H1 (cell line): ENCODE data around the gene PDE9A. TPM values are rescaled to one million over a fixed set of nuclear protein-coding genes. Genes with fewer than 3 reads are reported as not detected.

Source experiments
- CTCF ChIA-PET: fragments of 300-600 bp; sonication (Branson Sonifier 250); formaldehyde crosslinking; loops from one replicate; lab custom pipeline; 2021; ENCODE audit not compliant: partially characterized antibody; lab: Charles Lee
- POLR2A ChIA-PET: fragments of 300-600 bp; sonication (Branson Sonifier 250); formaldehyde crosslinking; loops from one replicate; lab custom pipeline; 2021; ENCODE audit warnings: inconsistent platforms; ENCODE audit not compliant: partially characterized antibody; lab: Charles Lee
- DNase-seq, 2 experiments: peaks; one replicate each; pipeline versions ENCODE4 v3.0.0 to v3.0.0-alpha.2; 2010 to 2022; ENCODE audit warnings: low spot score in 2 of 2, low read depth in 1 of 2, mixed read lengths in 1 of 2
- FAIRE-seq: peaks from 2 replicates; lab custom pipeline; 2011; peaks lifted over from hg19 to GRCh38; lab: Jason Lieb, UNC
- H2AFZ ChIP-seq: 2 replicates; pipeline ENCODE4 v1.8.1; 2012; ENCODE audit warnings: low read length, inconsistent platforms
- H2AK5ac ChIP-seq: 2 replicates; pipeline ENCODE4 v1.6.1; 2013; ENCODE audit warnings: low read depth, low read length
- H2BK120ac ChIP-seq: replicated peaks from 2 replicates; pipeline ENCODE3; 2013; ENCODE audit warnings: low read depth, low read length, inconsistent platforms
- H2BK12ac ChIP-seq: 2 replicates; pipeline ENCODE4 v1.6.1; 2013; ENCODE audit warnings: low read depth, low read length
- H2BK15ac ChIP-seq: 2 replicates; pipeline ENCODE4 v1.6.1; 2013; ENCODE audit warnings: low read length
- H2BK20ac ChIP-seq: 2 replicates; pipeline ENCODE4 v1.6.1; 2013; ENCODE audit warnings: low read length
- H2BK5ac ChIP-seq: 2 replicates; pipeline ENCODE4 v1.6.1; 2013; ENCODE audit warnings: low read depth, low read length
- H3K14ac ChIP-seq: 2 replicates; pipeline ENCODE4 v1.6.1; 2013; ENCODE audit warnings: inconsistent platforms; ENCODE audit not compliant: insufficient read length
- H3K18ac ChIP-seq: 2 replicates; pipeline ENCODE4 v1.6.1; 2013; ENCODE audit warnings: low read length; ENCODE audit errors: extremely low read depth
- H3K23ac ChIP-seq: 2 replicates; pipeline ENCODE4 v1.6.1; 2013; ENCODE audit warnings: inconsistent platforms; ENCODE audit not compliant: insufficient read length
- H3K23me2 ChIP-seq: 2 replicates; pipeline ENCODE4 v1.6.1; 2013; ENCODE audit warnings: low read depth, low read length
- H3K27ac ChIP-seq: 2 replicates; pipeline ENCODE4 v1.6.1; 2011; ENCODE audit warnings: low read depth, low read length, inconsistent platforms
- H3K27me3 ChIP-seq, 4 experiments: replicated peaks in 1 of 4; 1 replicate in 1 of 4; 2 replicates in 3 of 4; pipeline versions ENCODE4 v1.6.1 to v1.8.1; 2011 to 2013; ENCODE audit warnings: low read length in 3 of 4, mild to moderate bottlenecking in 3 of 4, inconsistent platforms in 2 of 4, mixed read lengths in 2 of 4, moderate library complexity in 1 of 4; ENCODE audit not compliant: control insufficient read depth in 3 of 4, insufficient read depth in 3 of 4; ENCODE audit errors: extremely low read depth in 1 of 4
- H3K36me3 ChIP-seq, 4 experiments: 2 replicates each; pipeline versions ENCODE4 v1.6.1 to v1.8.1; 2011 to 2013; ENCODE audit warnings: mild to moderate bottlenecking in 4 of 4, low read length in 3 of 4, moderate library complexity in 2 of 4, control low read depth in 1 of 4, inconsistent platforms in 1 of 4; ENCODE audit not compliant: insufficient read depth in 4 of 4, control insufficient read depth in 2 of 4
- H3K4ac ChIP-seq: replicated peaks from 2 replicates; pipeline ENCODE3; 2013; ENCODE audit warnings: low read length, low read depth, mixed read lengths, inconsistent platforms; ENCODE audit not compliant: insufficient read length
- H3K4me1 ChIP-seq, 4 experiments: replicated peaks in 1 of 4; 1 replicate in 1 of 4; 2 replicates in 3 of 4; pipeline versions ENCODE4 v1.6.1 to v1.8.1; 2011 to 2013; ENCODE audit warnings: low read length in 3 of 4, inconsistent platforms in 2 of 4, mixed read lengths in 1 of 4; ENCODE audit not compliant: insufficient read depth in 4 of 4, control insufficient read depth in 3 of 4
- H3K4me2 ChIP-seq, 2 experiments: 2 replicates each; pipeline versions ENCODE4 v1.6.1 to v1.8.1; 2011 to 2013; ENCODE audit warnings: low read depth in 2 of 2, low read length in 2 of 2, control low read depth in 1 of 2, inconsistent platforms in 1 of 2, mild to moderate bottlenecking in 1 of 2; ENCODE audit not compliant: insufficient read depth in 1 of 2
- H3K4me3 ChIP-seq, 4 experiments: fragments of 200-600, 300-600 bp in 1 of 4; sonication (generic), shearing (Covaris generic), sonication (Bioruptor Twin) in 1 of 4; 2 replicates each; pipeline versions ENCODE4 v1.5.1 to v1.8.1; 2011 to 2016; ENCODE audit warnings: low read length in 4 of 4, low read depth in 3 of 4, control low read depth in 2 of 4, inconsistent platforms in 2 of 4, mild to moderate bottlenecking in 2 of 4, mixed read lengths in 1 of 4, moderate library complexity in 1 of 4; ENCODE audit not compliant: insufficient read depth in 2 of 4; ENCODE audit errors: extremely low read depth in 1 of 4
- H3K56ac ChIP-seq: replicated peaks from 2 replicates; pipeline ENCODE3; 2013; ENCODE audit warnings: low read depth, mild to moderate bottlenecking, mixed read lengths, low read length, inconsistent platforms; ENCODE audit not compliant: insufficient read length
- H3K79me1 ChIP-seq: 2 replicates; pipeline ENCODE4 v1.6.1; 2013; ENCODE audit warnings: low read depth, low read length, control low read depth
- H3K79me2 ChIP-seq, 2 experiments: 2 replicates each; pipeline versions ENCODE4 v1.6.1 to v1.8.1; 2012 to 2013; ENCODE audit warnings: low read length in 2 of 2, mild to moderate bottlenecking in 2 of 2, inconsistent platforms in 1 of 2; ENCODE audit not compliant: insufficient read depth in 2 of 2, control insufficient read depth in 1 of 2
- H3K9ac ChIP-seq, 4 experiments: replicated peaks in 1 of 4; 1 replicate in 1 of 4; 2 replicates in 3 of 4; pipeline versions ENCODE4 v1.6.1 to v1.8.1; 2011 to 2013; ENCODE audit warnings: low read depth in 3 of 4, low read length in 3 of 4, control low read depth in 2 of 4, mild to moderate bottlenecking in 2 of 4, moderate library complexity in 2 of 4, inconsistent platforms in 1 of 4; ENCODE audit errors: extremely low read depth in 1 of 4
- H3K9me3 ChIP-seq, 2 experiments: 2 replicates each; pipeline versions ENCODE4 v1.6.1 to v1.8.1; 2012 to 2013; ENCODE audit warnings: mild to moderate bottlenecking in 2 of 2, moderate library complexity in 2 of 2, control low read depth in 1 of 2, inconsistent platforms in 1 of 2, low read depth in 1 of 2, low read length in 1 of 2, mixed read lengths in 1 of 2; ENCODE audit not compliant: insufficient read depth in 2 of 2
- H4K20me1 ChIP-seq, 2 experiments: replicated peaks in 1 of 2; 2 replicates each; pipeline versions ENCODE3 to v1.8.1; 2011 to 2013; ENCODE audit warnings: inconsistent platforms in 2 of 2, low read length in 2 of 2, mild to moderate bottlenecking in 1 of 2; ENCODE audit not compliant: insufficient read depth in 2 of 2, control insufficient read depth in 1 of 2
- H4K5ac ChIP-seq: 2 replicates; pipeline ENCODE4 v1.6.1; 2013; ENCODE audit warnings: low read length, low read depth, mixed read lengths, inconsistent platforms; ENCODE audit not compliant: insufficient read length
- H4K8ac ChIP-seq: 2 replicates; pipeline ENCODE4 v1.8.0; 2013; ENCODE audit warnings: mild to moderate bottlenecking, moderate library complexity, low read length, inconsistent platforms; ENCODE audit not compliant: insufficient read depth; ENCODE audit errors: extremely low read depth
- H4K91ac ChIP-seq: replicated peaks from 2 replicates; pipeline ENCODE3; 2013; ENCODE audit warnings: low read length, mixed read lengths, inconsistent platforms; ENCODE audit not compliant: insufficient read length
- ATF3 ChIP-seq: IDR thresholded peaks from 2 replicates; pipeline ENCODE4 v1.6.1; 2011; ENCODE audit warnings: low read depth, mild to moderate bottlenecking, low read length; ENCODE audit not compliant: insufficient read depth
- CBX8 ChIP-seq: fragments of 300-800, 300-1000 bp; sonication (generic); IDR thresholded peaks from 2 replicates; pipeline ENCODE4 v1.7.1; 2016; ENCODE audit warnings: low read depth, low read length, borderline replicate concordance
- CHD2 ChIP-seq: IDR thresholded peaks from 2 replicates; pipeline ENCODE4 v1.6.1; 2012; ENCODE audit warnings: low read length, improper control_type of control experiment
- GABPA ChIP-seq: IDR thresholded peaks from 2 replicates; pipeline ENCODE4 v1.6.1; 2011; ENCODE audit warnings: mild to moderate bottlenecking, low read length, moderate library complexity, borderline replicate concordance; ENCODE audit not compliant: insufficient read depth
- KDM1A ChIP-seq: fragments of 200-600, 300-600 bp; sonication (generic); IDR thresholded peaks from 2 replicates; pipeline ENCODE4 v1.7.1; 2016; ENCODE audit warnings: mild to moderate bottlenecking, low read length, borderline replicate concordance
- KDM4A ChIP-seq: IDR thresholded peaks from one replicate; pipeline ENCODE4 v1.7.1; 2012; ENCODE audit warnings: low read depth, mild to moderate bottlenecking, moderate library complexity, low read length, inconsistent platforms; ENCODE audit not compliant: severe bottlenecking
- NANOG ChIP-seq: IDR thresholded peaks from 2 replicates; pipeline ENCODE4 v1.6.1; 2011; ENCODE audit warnings: low read length, low read depth, mild to moderate bottlenecking, inconsistent platforms; ENCODE audit not compliant: insufficient read depth, poor library complexity, severe bottlenecking
- SIX5 ChIP-seq: IDR thresholded peaks from 2 replicates; pipeline ENCODE4 v1.6.1; 2011; ENCODE audit warnings: mild to moderate bottlenecking, low read depth, low read length
- SP1 ChIP-seq: IDR thresholded peaks from 2 replicates; pipeline ENCODE4 v1.6.1; 2011; ENCODE audit warnings: low read depth, low read length
- SP2 ChIP-seq: IDR thresholded peaks from 2 replicates; pipeline ENCODE4 v1.6.1; 2012; ENCODE audit warnings: mild to moderate bottlenecking, low read length, inconsistent platforms
- SRF ChIP-seq: IDR thresholded peaks from 2 replicates; pipeline ENCODE4 v1.6.1; 2011; ENCODE audit warnings: mild to moderate bottlenecking, low read depth, low read length, moderate library complexity
- TAF1 ChIP-seq: IDR thresholded peaks from 2 replicates; pipeline ENCODE4 v1.6.1; 2011; ENCODE audit warnings: mild to moderate bottlenecking, low read depth, low read length
- YY1 ChIP-seq: IDR thresholded peaks from 2 replicates; pipeline ENCODE4 v1.6.1; 2011; ENCODE audit warnings: low read depth, mild to moderate bottlenecking, low read length
- WGBS, 2 experiments: shearing (Covaris generic) in 1 of 2; methylation state at CpG; one replicate each; pipeline versions ENCODE4 v1.1.6 to v1.1.7; 2013 to 2015; ENCODE audit warnings: low lambda C conversion rate in 2 of 2, mixed read lengths in 2 of 2, inconsistent platforms in 1 of 2, low coverage in 1 of 2, missing lambda C conversion rate in 1 of 2; ENCODE audit not compliant: insufficient replicate concordance in 2 of 2, insufficient coverage in 1 of 2, insufficient read length in 1 of 2; ENCODE audit errors: extremely low coverage in 1 of 2, missing lambda C conversion rate in 1 of 2; 5-methylcytosine and 5-hydroxymethylcytosine counted together
- polyA plus RNA-seq, 7 experiments: library from polyadenylated mRNA; depleted of rRNA in 3 of 7; stranded (reverse) in 5 of 7; unstranded in 2 of 7; fragments of >200 nt in 5 of 7; fragments of 200-250 nt in 2 of 7; gene quantifications; 1 replicate in 5 of 7; 2 replicates in 1 of 7; 4 replicates in 1 of 7; pipeline versions ENCODE4 v1.2.1 to v1.2.3, GENCODE V29; 2011 to 2013; ENCODE audit warnings: missing spikeins in 2 of 7, mixed read lengths in 2 of 7
- total RNA-seq: library from RNA; stranded (reverse); fragmentation: NEBNext Ultra II Directional; extraction: Animal tissue kit (Norgen Biotek cat#: 25700); gene quantifications from 2 replicates; pipeline ENCODE4 v1.2.1, GENCODE V29; 2021

Gene PDE9A
- total and polyA plus RNA-seq, 2 of the 8 experiments (the other 6 are each of a cell fraction or from before 2014, with no cell fraction given) = 39.2 to 45.9 TPM

GRCh38 chr21:42764443-42764760 is 111.0 kb downstream of the PDE9A start:
- H3K79me2 ChIP-seq = no peaks in the 10 kb centered on the region
- no peak overlapping the region for H3K18ac ChIP-seq
- H2BK5ac ChIP-seq = no peak overlapping the region
- H3K27me3 ChIP-seq = no peaks in the 10 kb centered on the region
- H3K56ac ChIP-seq = no peak overlapping the region
- H4K5ac ChIP-seq = no peak overlapping the region
- no peak overlapping the region for H2BK20ac ChIP-seq
- no peak overlapping the region for H3K4me2 ChIP-seq
- DNase-seq (no peak), FAIRE-seq (no peak)
- 0 out of 2 replicates have a peak, but pooled peaks cover 4% of the 10 kb centered on the region for H3K79me1 ChIP-seq
- H3K9ac ChIP-seq = no peak overlapping the region
- no peaks in the 10 kb centered on the region for H3K9me3 ChIP-seq
- no peaks in the 10 kb centered on the region for H3K4me1 ChIP-seq
- H3K36me3 ChIP-seq = peaks cover 28 to 53% (median 45%) of the 10 kb centered on the region in 4 experiments; a peak in 7 of 8 replicates
- H4K20me1 ChIP-seq = peaks cover 0 to 7% of the 10 kb centered on the region in 2 experiments
- CTCF ChIA-PET = interaction anchor here (0.6 to 0.8 kb wide), 2 partner anchors 171 to 1143 kb away, joined by 3 to 4 read pairs; no protein-coding TSS in a partner anchor
- TF ChIP-seq SP2 = no peak
- no peak for TF ChIP-seq GABPA
- no peak for TF ChIP-seq KDM1A
- no peak for TF ChIP-seq CHD2
- TF ChIP-seq SIX5 = no peak
- no peak for TF ChIP-seq TAF1
- TF ChIP-seq YY1 = no peak
- TF ChIP-seq NANOG = no peak
- TF ChIP-seq CBX8 = no peak
- TF ChIP-seq SRF = no peak
- TF ChIP-seq SP1 = no peak
- no peak for TF ChIP-seq KDM4A
- no peak for TF ChIP-seq ATF3
- no peak overlapping the region for H2BK15ac ChIP-seq
- no peak overlapping the region for H3K27ac ChIP-seq
- H3K23ac ChIP-seq = no peak overlapping the region
- no peak overlapping the region for H3K4ac ChIP-seq
- H2AK5ac ChIP-seq = no peak overlapping the region
- no peak overlapping the region for H2BK12ac ChIP-seq
- H4K91ac ChIP-seq = no peak overlapping the region
- H2BK120ac ChIP-seq = no peak overlapping the region
- H3K23me2 ChIP-seq = peaks cover 8% of the 10 kb centered on the region; the same call in 1 of the 2 replicates
- POLR2A ChIA-PET = no interaction called here
- H4K8ac ChIP-seq = no peak overlapping the region
- H2AFZ ChIP-seq = no peak overlapping the region
- H3K4me3 ChIP-seq = no peak overlapping the region
- H3K14ac ChIP-seq = no peak overlapping the region
- whole genome bisulfite sequencing, 2 experiments = 96% methylated on average over 9 of the region's 9 CpGs; no CpG with 5 or more reads in 1 of the 2 experiments
